HFFc6 (cell line): Measurements from ENCODE around the gene TSPAN9. TPM values are rescaled to one million over a fixed set of nuclear protein-coding genes. Genes with fewer than 3 reads are reported as not detected.

Experiments
- DNase-seq: peaks from one replicate; pipeline ENCODE4 v3.0.0-alpha.2; 2018
- H3K27ac Mint-ChIP-seq: 2 replicates; pipeline ENCODE4 v1.8.0; 2020; ENCODE audit warnings: mild to moderate bottlenecking, mixed read lengths
- H3K27me3 Mint-ChIP-seq: 2 replicates; pipeline ENCODE4 v1.8.0; 2021; ENCODE audit warnings: mild to moderate bottlenecking, moderate library complexity, mixed read lengths; ENCODE audit not compliant: insufficient read depth
- H3K36me3 Mint-ChIP-seq: 2 replicates; pipeline ENCODE4 v1.8.0; 2021; ENCODE audit warnings: low read depth, mixed read lengths
- H3K4me1 Mint-ChIP-seq: 2 replicates; pipeline ENCODE4 v1.8.0; 2020; ENCODE audit warnings: low read depth, mixed read lengths
- H3K4me3 Mint-ChIP-seq: 2 replicates; pipeline ENCODE4 v1.8.0; 2020; ENCODE audit warnings: mild to moderate bottlenecking, moderate library complexity, mixed read lengths
- H3K9me3 Mint-ChIP-seq: 2 replicates; pipeline ENCODE4 v1.8.0; 2020; ENCODE audit warnings: mild to moderate bottlenecking, mixed read lengths
- CTCF ChIP-seq: fragments of 200-600 bp; sonication (generic); IDR thresholded peaks from 2 replicates; pipeline ENCODE4 v1.5.0; 2021; ENCODE audit warnings: antibody characterized with exemption, mild to moderate bottlenecking
- total RNA-seq, 6 experiments: library from RNA; stranded (reverse); fragmentation: NEBNext Ultra II Directional; extraction: Animal tissue kit (Norgen Biotek cat#: 25700); gene quantifications; 2 replicates in 1 of 6; 3 replicates in 5 of 6; pipeline ENCODE4 v1.2.3, GENCODE V29; 2021

Gene TSPAN9
- total RNA-seq, 6 experiments from 2014 or later = 18.1 to 35.8 (median 22.7) TPM

DNA sequence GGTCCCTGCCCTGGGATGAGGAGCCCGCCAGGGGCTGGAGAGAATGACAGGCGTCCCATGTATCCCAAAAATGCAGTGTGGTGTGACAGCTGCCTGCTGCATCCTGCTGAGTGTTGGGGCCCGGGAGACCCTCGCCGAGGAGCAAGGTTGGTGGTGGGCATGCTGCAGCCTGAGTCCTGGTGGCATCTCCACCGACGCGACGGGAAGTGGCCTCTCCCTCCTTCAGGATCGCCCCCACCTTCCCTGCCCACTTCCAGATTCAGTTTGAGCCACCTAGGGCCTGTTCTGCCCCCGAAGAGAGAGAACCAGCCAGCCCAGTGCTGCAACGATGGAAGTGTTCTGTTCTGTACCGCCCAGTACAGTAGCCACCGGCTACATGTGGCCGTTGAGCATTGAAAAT, 70.1 kb downstream of the TSPAN9 start:
- Mint-ChIP-seq H3K4me1 (peaks cover 11% of the 10 kb centered on the region; the same call in 1 of the 2 replicates), H3K36me3 (no peaks in the 10 kb centered on the region), H3K9me3 (no peaks in the 10 kb centered on the region), H3K4me3 (no peak overlapping the region), H3K27ac (no peak overlapping the region), H3K27me3 (no peaks in the 10 kb centered on the region; the same call in 1 of the 2 replicates)
- TF ChIP-seq CTCF = no peak
- no peak for DNase-seq

DNA sequence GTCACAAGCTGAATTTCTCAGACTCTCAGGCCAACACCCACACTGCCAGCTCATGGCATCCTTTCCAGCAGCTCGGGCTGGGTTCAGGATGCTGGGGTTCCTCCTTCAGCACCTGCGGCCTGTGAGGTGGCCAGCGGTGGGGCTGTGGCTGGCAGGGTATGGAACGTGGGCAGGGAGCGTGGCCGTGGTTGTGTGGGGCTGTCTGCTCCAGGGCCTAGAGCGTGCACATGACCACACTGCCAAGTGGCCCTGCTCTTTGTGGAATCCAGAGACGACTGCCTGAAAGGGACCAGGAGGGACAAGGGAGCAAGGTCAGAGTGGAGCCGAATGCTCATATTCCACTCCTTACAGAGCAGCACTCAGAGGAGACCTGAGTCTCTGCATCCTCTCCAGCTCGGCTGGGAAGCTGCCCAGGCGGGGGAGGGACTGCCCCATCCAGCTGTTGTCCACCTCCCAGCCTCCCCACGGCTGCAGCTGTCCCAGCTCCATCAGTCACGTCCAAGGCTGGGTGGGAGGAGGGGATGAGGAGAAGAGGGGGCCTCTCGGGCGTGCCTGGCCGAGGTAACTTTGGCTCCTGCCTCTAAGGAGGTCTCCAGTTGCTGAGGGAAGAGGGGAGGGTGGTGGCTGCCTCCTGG, 71.3 kb downstream of the TSPAN9 start:
- Mint-ChIP-seq H3K4me3 (no peak overlapping the region), H3K27ac (no peak overlapping the region), H3K27me3 (no peaks in the 10 kb centered on the region; the same call in 1 of the 2 replicates), H3K9me3 (no peaks in the 10 kb centered on the region), H3K36me3 (no peaks in the 10 kb centered on the region), H3K4me1 (peaks cover 11% of the 10 kb centered on the region; the same call in 1 of the 2 replicates)
- no peak for TF ChIP-seq CTCF
- no peak for DNase-seq

DNA sequence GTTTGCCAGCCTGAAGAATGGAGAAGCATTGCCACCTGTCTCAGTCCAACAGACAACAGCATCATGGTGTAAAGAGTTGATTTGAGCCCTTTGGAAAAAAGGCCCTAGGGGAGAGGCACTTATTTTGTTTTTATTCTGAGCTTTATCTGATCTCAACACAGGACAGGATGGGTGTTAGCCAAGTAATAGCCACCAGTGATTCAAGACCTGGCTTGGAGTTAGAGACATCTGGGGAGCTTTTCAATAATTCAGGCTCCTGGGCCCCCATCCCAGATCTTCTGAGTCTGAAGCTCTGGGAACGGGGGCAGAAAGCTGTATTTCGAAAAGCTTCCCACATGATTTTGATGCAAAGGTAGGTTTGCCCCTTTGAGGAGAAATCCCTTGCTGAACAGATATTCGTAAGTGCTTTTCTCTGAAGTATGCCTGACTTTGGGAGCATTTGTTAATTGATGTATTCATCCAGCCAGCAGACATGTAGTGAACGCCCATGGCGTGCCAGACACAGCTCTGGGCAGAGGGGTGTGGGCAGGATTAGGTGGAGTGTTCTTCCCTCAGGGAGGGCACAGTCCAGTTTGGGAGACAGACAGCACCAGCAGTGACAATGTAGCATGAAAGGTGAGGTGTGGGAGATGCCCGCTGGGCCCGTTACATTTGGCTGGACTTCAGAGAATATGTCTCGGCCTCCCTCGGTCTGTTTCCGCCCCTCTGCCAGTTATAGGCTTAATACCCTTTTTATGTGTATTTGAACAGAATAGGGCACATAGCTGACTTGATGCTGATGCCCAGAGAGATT, 72.5 kb downstream of the TSPAN9 start:
- Mint-ChIP-seq H3K36me3 (no peaks in the 10 kb centered on the region), H3K4me3 (no peak overlapping the region), H3K27ac (no peak overlapping the region), H3K4me1 (peaks cover 11% of the 10 kb centered on the region; the same call in 1 of the 2 replicates), H3K9me3 (no peaks in the 10 kb centered on the region), H3K27me3 (no peaks in the 10 kb centered on the region; the same call in 1 of the 2 replicates)
- TF ChIP-seq CTCF = no peak
- no peak for DNase-seq

DNA sequence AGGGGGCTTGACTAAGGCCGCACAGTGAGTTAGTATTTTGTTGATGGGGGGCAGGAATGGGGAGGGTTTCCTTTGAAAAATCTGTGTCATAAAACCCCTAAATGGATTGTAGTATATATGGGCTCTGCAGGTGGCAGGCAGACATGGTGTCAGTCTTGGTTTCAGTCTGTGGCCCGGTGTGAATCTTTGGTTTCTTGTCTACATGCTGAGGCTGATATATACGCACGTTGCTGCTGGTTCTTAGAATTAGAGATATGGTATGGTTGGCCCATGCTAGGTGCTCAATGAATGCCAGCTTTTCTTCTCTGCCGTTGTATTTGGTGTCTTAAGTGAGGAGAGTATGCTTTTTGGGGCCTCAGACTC, 73.1 kb downstream of the TSPAN9 start:
- TF ChIP-seq CTCF = no peak
- no peak overlapping the region for H3K4me3 Mint-ChIP-seq
- H3K9me3 Mint-ChIP-seq = no peaks in the 10 kb centered on the region
- H3K36me3 Mint-ChIP-seq = no peaks in the 10 kb centered on the region
- no peak for DNase-seq
- H3K27me3 Mint-ChIP-seq = no peaks in the 10 kb centered on the region; the same call in 1 of the 2 replicates
- peaks cover 11% of the 10 kb centered on the region; the same call in 1 of the 2 replicates for H3K4me1 Mint-ChIP-seq
- H3K27ac Mint-ChIP-seq = no peak overlapping the region

DNA sequence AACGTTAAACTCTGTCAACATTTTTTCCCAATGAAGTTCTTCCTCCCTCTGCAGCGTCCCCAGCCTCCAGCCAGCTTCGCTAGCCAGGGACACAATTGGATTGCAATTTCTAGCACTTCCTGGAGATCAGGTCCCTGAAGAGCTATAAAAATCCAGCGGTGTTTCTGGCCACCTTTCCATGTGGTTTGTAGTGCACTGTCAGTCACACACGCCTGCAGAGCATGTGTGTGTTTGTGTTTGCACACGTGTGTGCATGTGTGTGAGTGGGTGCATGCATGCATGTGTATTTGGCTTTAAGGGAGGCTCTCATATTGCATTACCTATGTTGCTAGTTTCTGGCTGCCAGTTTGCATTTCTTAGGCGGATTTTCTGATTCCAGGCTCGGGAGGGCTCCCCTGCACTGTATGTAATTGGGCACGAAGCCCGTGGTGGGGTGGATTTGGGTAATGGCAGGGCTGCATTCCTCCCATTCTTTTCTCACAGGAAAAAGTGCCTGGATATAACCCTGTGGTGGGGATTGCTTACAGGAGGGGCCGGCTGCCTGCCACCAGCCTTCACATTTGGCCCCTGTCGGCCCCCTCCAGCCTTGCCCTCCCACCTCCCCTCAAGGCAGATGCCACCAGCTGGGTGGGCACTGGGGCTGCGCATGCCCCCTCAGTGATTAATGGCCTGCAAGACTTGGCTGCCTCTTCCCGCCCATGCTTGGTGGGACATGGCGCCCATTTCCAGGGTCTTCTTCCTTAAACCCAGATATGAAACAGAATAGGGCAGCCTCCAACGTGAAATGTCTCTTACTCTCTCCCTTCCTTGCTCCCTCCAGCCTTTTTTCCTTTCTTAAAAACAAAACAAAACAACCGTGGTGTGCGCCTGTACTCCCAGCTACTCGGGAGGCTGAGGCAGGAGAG, 74.0 kb downstream of the TSPAN9 start:
- Mint-ChIP-seq H3K36me3 (no peaks in the 10 kb centered on the region), H3K9me3 (no peaks in the 10 kb centered on the region), H3K4me3 (no peak overlapping the region), H3K27me3 (no peaks in the 10 kb centered on the region; the same call in 1 of the 2 replicates), H3K4me1 (peaks cover 11% of the 10 kb centered on the region; the same call in 1 of the 2 replicates), H3K27ac (no peak overlapping the region)
- DNase-seq = no peak
- TF ChIP-seq CTCF = no peak
